ENCODE measurements around the gene PRM2.

Gene PRM2

GRCh38 chr16:11274964-11275363 lies 1.3 kb downstream of the PRM2 start:
- no peak overlapping the region for H3K4me3 ChIP-seq (ENCODE audit: insufficient read depth, low read length, poor library complexity, severe bottlenecking)
- no peaks in the 10 kb centered on the region for H3K79me2 ChIP-seq (ENCODE audit: insufficient read depth, low read length)
- H3K9me3 ChIP-seq (ENCODE audit: insufficient read depth, low read length) = no peaks in the 10 kb centered on the region
- H2AFZ ChIP-seq (ENCODE audit: low read depth, low read length, severe bottlenecking) = no peak overlapping the region
- H3K4me2 ChIP-seq (ENCODE audit: low read depth, low read length, poor library complexity, severe bottlenecking) = no peak overlapping the region
- no peak overlapping the region for H3K27ac ChIP-seq (ENCODE audit: low read depth, low read length)
- H3K9ac ChIP-seq (ENCODE audit: low read length) = no peak overlapping the region
- no peaks in the 10 kb centered on the region for H3F3A ChIP-seq (ENCODE audit: insufficient read depth)
- H3K36me3 ChIP-seq (ENCODE audit: low read length) = no peaks in the 10 kb centered on the region
- TF ChIP-seq CTCF (IDR thresholded peaks at IDR 0.05; ENCODE audit: insufficient read depth, low read length, poor library complexity, severe bottlenecking) (no peak), EZH2phosphoT487 (conservative IDR thresholded peaks at IDR 0.05; ENCODE audit: low read length) (no peak)
- H3K27me3 ChIP-seq (ENCODE audit: low read length) = no peaks in the 10 kb centered on the region
- H4K20me1 ChIP-seq (ENCODE audit: low read depth, low read length) = no peaks in the 10 kb centered on the region
- no peaks in the 10 kb centered on the region for H3K9me2 ChIP-seq (replicated peaks; ENCODE audit: insufficient read depth, low read length)

- Histone ChIP-seq H3K36me3 (ENCODE audit: low read length) (no peaks in the 10 kb centered on the region), H4K20me1 (ENCODE audit: low read depth, low read length) (no peaks in the 10 kb centered on the region), H3K9ac (ENCODE audit: low read length) (no peak overlapping the region), H3K4me2 (ENCODE audit: low read depth, low read length, poor library complexity, severe bottlenecking) (no peak overlapping the region), H3K79me2 (ENCODE audit: insufficient read depth, low read length) (no peaks in the 10 kb centered on the region), H3K27me3 (ENCODE audit: low read length) (no peaks in the 10 kb centered on the region), H3K4me3 (ENCODE audit: insufficient read depth, low read length, poor library complexity, severe bottlenecking) (no peak overlapping the region), H3F3A (ENCODE audit: insufficient read depth) (no peaks in the 10 kb centered on the region), H2AFZ (ENCODE audit: low read depth, low read length, severe bottlenecking) (no peak overlapping the region), H3K9me3 (ENCODE audit: insufficient read depth, low read length) (no peaks in the 10 kb centered on the region), H3K27ac (ENCODE audit: low read depth, low read length) (no peak overlapping the region), H3K9me2 (replicated peaks; ENCODE audit: insufficient read depth, low read length) (no peaks in the 10 kb centered on the region)
- no peak for TF ChIP-seq CTCF (IDR thresholded peaks at IDR 0.05; ENCODE audit: insufficient read depth, low read length, poor library complexity, severe bottlenecking)
- TF ChIP-seq EZH2phosphoT487 (conservative IDR thresholded peaks at IDR 0.05; ENCODE audit: low read length) = no peak
These were observed 2.5 kb downstream of the PRM2 start for GRCh38 chr16:11273721-11274324.

GRCh38 chr16:11272921-11273720 lies 3.2 kb downstream of the PRM2 start, which contains the start of gene PRM3:
Gene PRM3, minus strand, starts transcription at chr16:11273629. Its CDS starts 34 bp downstream, at chr16:11273595.
- TF ChIP-seq CTCF (IDR thresholded peaks at IDR 0.05; ENCODE audit: insufficient read depth, low read length, poor library complexity, severe bottlenecking) (no peak), EZH2phosphoT487 (conservative IDR thresholded peaks at IDR 0.05; ENCODE audit: low read length) (no peak)
- no peak within 1 kb of the TSS for H3K9ac ChIP-seq (ENCODE audit: low read length)
- H3K9me3 ChIP-seq (ENCODE audit: insufficient read depth, low read length) = no peaks in the 10 kb centered on the region
- H3K4me2 ChIP-seq (ENCODE audit: low read depth, low read length, poor library complexity, severe bottlenecking) = no peak within 1 kb of the TSS
- H3K27ac ChIP-seq (ENCODE audit: low read depth, low read length) = no peak within 1 kb of the TSS
- no peaks in the 10 kb centered on the region for H3K27me3 ChIP-seq (ENCODE audit: low read length)
- no peaks in the 10 kb centered on the region for H4K20me1 ChIP-seq (ENCODE audit: low read depth, low read length)
- no peak within 1 kb of the TSS for H3K4me3 ChIP-seq (ENCODE audit: insufficient read depth, low read length, poor library complexity, severe bottlenecking)
- H3K9me2 ChIP-seq (replicated peaks; ENCODE audit: insufficient read depth, low read length) = no peaks in the 10 kb centered on the region
- no peaks in the 10 kb centered on the region for H3F3A ChIP-seq (ENCODE audit: insufficient read depth)
- H3K79me2 ChIP-seq (ENCODE audit: insufficient read depth, low read length) = no peaks in the 10 kb centered on the region
- H2AFZ ChIP-seq (ENCODE audit: low read depth, low read length, severe bottlenecking) = no peak within 1 kb of the TSS
- H3K36me3 ChIP-seq (ENCODE audit: low read length) = no peaks in the 10 kb centered on the region
